Activated T-cell treated with anti-CD3 and anti-CD28 coated beads for 1 hour (primary cell): ENCODE measurements around the gene BRD7.
A peak's percentile ranks its signal among the peaks of the same experiment; 100 is the strongest.

Experiments
- DNase-seq: peaks from one replicate; pipeline ENCODE4 v3.0.0-alpha.2; 2020; ENCODE audit warnings: low read depth

BRD7 gene

GRCh38 chr16:50272687-50273381, 96.0 kb downstream of the BRD7 start:
- DNase-seq: no peak

GRCh38 chr16:50272111-50272571, 96.6 kb downstream of the BRD7 start:
- no peak for DNase-seq

- DNase-seq: no peak
These were observed 97.4 kb downstream of the BRD7 start for GRCh38 chr16:50271148-50272041.

GRCh38 chr16:50270510-50271147, 98.2 kb downstream of the BRD7 start:
- DNase-seq: no peak

- no peak for DNase-seq
These were observed 98.8 kb downstream of the BRD7 start for GRCh38 chr16:50269769-50270509.

- no peak for DNase-seq
These were observed 99.6 kb downstream of the BRD7 start for GRCh38 chr16:50269061-50269705.

GRCh38 chr16:50268352-50268751, 100.4 kb downstream of the BRD7 start:
- DNase-seq: no peak

- DNase-seq: no peak
These were observed 101.1 kb downstream of the BRD7 start for GRCh38 chr16:50267651-50268050.

GRCh38 chr16:50267151-50267631, 101.6 kb downstream of the BRD7 start:
- DNase-seq: no peak

- DNase-seq: peak; percentile 71
These were observed 102.3 kb downstream of the BRD7 start, which contains the start of gene ADCY7 for GRCh38 chr16:50266337-50267091. TSS of gene ADCY7 (plus strand) at chr16:50266551. CDS start at chr16:50288180, 21,629 bp downstream.
